ENCODE measurements around the gene CCDC182.

Gene CCDC182

DNA sequence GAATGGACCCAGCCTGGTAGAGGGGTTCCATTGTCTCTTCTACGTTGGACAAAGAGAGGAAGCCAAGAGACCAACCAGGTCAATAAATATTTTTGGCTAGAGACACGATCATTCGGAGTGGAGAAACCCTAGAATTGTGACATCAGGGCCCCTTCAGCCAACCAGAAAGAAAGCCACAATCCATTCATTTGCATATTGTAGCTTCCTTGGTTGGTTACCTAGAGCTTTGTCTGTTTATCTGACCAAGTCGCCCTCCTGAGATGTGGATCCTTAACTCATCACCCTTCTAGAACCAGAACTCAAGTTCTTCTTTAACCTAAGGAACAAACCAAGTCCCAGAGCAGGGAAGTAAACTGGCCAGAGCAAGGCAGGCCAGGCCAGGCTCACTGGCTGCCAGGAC, at the start of gene CCDC182:
TSS of gene CCDC182 (minus strand) at position 58 of the 400 bp plus-strand sequence. CDS start at position 31, 27 bp downstream.
- DNase-seq (ENCODE audit: low spot score): no peak

DNA sequence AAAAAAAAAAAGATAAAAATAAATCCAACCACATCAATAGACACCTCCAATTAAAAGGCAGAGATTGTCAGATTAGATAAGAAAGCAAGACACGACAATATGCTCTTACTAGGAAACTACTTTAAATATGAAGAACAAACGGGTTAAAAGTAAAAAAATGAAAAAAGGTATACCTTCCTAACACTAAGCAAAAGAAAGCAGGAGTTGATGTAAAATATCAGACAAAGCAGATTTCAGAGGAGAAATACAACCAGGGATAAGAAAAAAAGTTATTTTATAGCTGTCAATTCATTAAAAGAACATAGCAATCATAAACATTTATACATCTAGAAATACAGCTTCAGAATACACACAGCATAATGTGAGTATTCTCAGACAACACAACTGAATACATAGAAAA, 49.7 kb upstream of the CCDC182 start:
- DNase-seq (ENCODE audit: low spot score): no peak

DNA sequence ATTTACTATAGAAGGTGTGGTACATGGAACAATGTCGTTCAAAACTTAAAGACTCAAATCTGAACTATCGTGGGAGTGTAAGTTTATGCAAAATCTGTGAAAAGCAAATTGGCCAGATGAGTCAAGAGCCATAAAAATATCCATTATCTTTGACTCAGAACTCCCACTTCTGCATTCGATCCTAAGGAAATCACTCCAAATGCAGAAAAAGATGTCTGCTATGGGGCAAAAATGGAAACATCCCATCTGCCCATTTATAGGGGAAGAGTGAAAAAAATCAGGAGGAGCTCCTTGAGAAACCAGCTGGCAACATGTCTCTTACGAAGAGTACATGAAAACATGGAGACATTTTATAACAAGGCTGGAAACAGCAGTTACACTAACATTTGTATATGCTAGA, 43.6 kb upstream of the CCDC182 start:
- no peak for DNase-seq (ENCODE audit: low spot score)

DNA sequence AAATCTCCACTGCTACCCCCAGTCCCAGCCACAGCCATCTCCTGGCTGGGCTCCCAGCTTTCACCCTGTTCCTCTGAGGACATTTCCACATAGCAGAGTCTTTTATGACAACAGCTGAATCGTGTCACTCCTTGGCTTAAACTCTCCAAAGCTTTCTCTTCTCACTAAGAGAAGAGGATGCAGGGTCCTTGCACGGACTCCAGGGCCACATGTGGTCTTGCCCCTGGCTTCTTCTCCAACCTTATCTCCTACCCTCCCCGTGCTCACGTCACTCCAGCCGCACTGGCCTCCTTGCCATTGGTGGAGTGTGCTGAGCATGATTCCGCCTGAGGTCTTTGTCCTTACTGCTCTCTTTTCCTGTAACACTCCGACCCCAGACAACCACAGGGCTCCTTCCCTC, 39.9 kb upstream of the CCDC182 start:
- DNase-seq (ENCODE audit: low spot score): no peak

DNA sequence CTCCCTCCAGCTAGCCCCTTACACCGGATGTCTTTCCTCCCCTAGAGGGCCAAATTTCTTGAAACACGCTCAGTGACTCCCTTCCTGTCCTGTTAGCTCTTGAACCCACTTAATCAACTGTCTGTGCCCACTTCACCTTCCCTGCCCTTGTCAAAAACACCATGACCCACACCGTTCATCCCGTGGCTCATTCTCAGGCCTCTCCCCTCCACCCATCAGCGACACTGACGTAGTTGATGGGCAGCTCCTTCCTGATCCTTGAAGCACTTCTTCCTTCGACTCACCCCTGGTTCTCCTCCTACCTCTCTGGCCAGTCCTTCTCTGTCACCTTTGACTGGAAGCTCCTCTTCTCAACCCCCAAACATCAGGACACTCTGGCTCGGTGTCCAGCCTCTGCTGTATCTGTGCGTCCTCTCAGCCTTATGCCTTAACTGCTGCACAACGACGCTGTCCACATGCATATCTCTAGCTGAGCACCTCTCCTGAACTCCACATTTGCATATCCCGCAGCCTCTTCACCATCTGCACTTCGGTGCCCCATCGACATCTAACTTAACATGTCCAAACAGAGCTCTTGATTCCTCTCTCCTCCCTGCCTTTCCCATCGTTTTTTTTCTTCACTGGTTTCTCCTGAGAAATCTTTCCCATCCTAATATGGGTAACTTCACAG, 39.3 kb upstream of the CCDC182 start:
- DNase-seq (ENCODE audit: low spot score): no peak

DNA sequence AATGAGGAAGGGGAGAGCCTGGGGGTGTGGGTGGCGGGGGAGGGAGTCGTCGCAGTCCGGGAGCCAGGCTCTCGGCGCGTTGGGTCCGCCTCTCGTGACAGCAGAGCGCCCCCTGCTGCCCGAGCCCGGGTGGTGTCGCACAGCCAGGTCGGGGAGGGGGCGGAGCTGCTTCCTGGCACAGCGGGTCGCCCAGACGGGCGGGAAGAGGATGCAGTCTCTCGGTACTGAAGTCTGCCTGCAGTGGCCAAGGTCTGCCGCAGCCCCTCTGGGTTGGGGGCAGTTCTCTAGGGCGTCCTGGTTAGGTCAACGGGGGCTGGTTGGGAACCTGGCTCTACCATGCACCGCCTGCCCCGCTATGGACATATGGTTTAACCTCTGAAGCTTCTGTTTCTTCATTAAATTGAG, 38.2 kb upstream of the CCDC182 start:
- DNase-seq (ENCODE audit: low spot score): peak; percentile 47

DNA sequence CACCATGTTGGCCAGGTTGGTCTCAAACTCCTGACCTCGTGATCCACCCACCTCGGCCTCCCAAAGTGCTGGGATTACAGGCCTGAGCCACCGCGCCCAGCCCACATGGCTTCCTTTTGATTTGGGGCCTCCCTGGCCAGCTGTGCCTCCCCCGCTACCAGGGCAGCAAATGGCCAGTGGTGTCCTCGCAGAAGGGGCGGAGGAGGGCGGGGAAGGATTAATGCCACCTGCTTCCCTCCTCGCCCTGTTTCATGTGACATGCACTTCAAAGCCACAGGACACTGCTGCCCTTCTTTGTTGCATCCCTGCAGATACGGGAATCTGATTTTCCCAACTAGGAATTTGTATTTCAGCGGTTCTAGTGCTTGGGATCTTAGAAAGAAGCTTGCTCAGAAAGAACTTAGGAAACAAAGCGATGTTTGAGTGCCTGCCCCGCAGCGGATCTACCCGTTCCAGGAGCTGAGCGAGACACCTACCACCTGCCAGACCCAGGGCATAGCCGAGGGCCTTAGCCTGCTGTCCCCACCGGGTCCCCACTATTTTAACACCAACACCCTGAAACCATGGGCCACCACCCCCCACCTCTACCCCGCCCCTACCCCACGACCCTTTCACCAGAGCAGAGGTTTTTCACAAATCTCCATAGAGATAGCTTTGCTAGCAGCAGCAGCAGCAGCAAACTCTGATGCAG, 37.7 kb upstream of the CCDC182 start:
- no peak for DNase-seq (ENCODE audit: low spot score)

DNA sequence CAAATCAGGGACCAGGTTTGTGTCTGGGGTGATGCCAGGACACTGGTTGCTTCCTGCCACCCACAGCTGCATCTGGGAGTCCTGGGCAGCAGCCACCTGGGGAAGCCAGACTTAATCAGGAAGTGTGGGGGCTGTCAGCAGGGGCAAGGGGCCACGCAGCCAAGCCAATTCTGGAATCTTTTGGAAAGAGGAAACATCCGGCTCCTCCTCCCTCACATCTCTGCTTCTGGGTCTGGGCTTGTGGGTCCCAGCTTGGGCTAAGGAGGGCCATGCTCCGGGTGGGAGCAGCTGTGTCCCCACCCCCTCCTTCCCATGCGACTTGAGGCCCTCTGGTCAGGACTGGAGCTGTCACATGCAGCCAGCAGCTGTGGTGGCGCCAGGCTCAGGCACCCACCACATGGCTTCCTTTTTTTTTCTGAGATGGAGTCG, 37.0 kb upstream of the CCDC182 start:
- DNase-seq (ENCODE audit: low spot score): no peak

DNA sequence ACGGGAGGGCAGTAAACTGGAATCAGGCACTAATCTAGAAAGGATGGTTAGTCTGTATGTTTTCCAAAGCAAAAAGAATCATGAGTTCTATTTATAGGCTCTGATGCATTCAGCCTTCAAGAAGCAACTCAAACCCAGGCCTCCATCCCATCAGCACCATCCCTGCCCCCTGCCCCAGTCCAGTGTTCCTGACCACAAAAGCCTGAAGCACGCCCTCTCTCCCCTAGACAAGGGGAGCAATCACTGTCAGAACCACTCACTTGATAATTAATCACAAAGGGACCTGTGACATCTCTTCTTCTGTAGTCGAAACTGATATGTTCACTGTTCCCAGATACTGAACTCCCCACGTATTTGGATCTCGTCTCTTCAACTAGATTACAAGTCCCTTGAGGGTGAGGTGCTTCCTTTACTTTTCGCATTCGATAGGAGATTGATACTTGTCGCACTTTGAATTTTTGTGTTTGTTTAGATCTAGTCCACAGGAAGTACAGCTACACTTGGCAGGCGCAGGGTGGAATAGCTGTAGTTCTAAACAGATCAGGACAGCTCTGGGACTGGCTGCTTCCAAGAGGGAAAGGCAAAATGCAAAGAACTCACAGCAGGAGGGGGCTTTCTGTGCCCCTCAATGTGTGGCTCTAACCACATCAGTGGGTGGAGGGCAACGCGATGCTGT, 36.4 kb upstream of the CCDC182 start:
- DNase-seq (ENCODE audit: low spot score): no peak

DNA sequence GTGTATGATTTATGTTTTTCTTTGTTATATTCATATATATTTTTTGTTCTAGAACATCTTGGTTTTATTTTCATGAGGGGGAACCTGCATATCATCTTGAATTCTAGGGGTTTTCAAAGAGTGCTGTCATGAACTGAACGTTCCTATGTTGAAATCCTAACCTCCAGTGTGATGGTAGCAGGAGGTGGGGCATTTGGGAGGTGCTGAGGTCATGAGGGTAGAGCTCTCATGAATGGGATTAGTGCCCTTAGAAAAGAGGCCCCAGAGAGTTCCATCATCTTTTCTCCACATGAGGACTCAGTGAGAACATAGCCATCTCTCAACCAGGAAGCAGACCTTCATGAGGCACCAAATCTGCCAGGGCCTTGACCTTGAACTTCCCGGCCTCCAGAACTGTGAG, 34.6 kb upstream of the CCDC182 start:
- no peak for DNase-seq (ENCODE audit: low spot score)

DNA sequence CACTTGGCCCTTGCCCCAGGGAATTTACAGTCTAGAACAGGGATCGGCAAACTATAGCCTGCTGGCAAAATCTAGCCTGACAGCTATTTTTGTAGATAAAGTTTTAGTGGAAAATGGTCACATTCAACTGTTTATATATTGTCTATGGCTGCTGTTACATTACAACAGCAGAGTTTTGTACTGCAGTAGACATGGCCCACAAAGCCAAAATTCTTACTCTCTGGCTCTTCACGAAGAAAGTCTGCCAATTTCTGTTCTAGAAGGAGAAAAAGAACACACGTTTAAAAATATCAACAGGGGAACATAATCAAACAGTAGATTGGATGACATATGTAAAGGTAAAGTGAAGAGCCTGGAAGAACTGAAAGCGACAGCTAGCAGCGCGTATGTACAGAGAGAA, 33.2 kb upstream of the CCDC182 start:
- no peak for DNase-seq (ENCODE audit: low spot score)

DNA sequence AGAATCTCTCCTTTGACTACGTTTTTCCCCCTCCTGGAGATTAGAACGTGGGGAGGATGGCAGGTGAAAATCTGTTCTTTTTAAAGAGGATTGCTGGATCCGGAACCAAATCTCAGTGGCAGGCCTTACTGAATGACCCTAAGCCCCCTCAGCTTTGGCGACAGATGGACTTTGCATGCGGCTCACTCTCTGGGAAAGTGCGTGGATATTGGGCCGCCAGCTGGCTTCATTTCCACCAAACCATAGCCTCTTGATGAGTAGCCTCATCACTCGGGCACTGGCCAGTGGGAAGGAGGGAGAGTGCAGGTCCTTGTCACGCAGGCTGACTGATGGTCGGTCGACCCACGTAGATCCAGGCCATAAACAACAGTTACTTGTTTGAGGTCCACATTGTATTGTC, 31.3 kb upstream of the CCDC182 start:
- DNase-seq (ENCODE audit: low spot score): no peak

DNA sequence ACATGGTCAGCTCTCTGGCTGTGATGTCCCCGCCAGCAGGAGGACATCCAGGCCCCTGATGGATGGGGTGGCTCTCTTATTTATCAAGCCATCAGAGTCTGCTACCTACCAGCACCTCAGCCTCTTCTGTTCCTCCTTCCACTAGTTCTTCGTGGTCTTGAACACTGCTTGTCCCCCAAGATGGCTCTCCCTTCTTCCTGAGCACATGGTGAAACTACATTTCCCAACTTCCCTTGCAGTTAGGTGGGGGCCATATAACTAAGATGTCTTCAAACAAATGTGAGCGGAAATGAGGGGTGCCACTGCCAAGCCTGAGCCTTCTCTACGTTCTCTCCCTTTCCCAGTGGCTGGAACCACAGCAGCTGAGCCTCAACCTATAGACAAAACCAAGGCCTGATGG, 29.8 kb upstream of the CCDC182 start:
- DNase-seq (ENCODE audit: low spot score): no peak

DNA sequence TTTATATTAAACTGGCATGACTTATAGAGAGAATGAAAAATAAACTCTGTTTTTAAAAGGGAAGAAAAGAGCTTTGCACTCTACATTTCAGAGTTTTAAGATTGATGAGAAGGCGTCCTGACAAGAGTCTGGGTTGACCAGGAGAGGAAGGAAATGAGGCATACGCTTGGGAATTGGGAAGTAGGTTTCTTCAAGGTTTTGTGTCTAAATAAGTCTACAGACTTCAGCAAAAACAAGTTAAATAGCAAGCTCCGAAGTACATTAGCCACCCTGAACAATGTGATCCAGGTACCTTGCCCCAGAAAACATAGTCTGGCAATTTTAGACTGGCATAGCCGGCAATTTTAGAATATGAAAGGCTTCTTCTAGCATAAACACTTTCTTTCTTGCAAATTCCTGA, 28.5 kb upstream of the CCDC182 start:
- no peak for DNase-seq (ENCODE audit: low spot score)

DNA sequence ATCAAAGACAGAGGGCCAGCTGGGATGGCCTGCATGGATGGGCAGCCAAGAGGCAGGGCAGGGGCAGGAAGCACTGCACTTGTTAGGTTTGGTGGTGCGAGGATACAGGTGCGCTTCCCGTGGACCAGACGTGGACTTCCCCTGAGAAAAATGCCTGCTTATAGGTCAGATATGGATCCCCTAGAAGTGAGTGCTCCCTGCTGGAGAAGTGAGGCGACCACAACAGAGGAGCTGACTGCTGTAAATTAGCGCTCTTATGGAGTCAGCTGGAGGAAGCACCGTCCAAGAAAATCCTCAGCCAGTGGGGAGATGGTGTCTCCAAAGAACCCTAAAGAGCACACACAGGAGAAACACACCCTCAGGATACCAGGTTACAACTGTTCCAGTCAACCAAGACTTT, 27.7 kb upstream of the CCDC182 start:
- DNase-seq (ENCODE audit: low spot score): no peak

DNA sequence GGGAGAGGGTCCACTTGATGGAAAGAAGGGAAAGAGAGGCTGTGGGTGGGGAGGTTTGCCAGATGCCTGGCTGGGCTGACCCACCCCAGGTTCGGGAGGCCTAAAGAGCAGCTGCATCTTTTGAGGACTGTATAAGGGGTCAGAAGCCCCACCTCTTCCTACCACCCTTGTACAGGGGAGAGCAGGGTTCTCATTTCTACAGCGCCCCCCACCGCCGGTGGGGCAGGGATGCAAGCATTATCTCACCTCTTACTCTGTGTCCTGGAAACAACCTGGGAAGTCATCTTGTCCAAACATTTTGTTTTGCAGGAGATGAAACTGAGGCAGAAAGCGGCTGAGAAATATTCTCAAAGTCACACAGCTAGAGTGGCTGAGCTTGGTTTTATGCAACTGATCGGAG, 22.5 kb upstream of the CCDC182 start:
- no peak for DNase-seq (ENCODE audit: low spot score)

DNA sequence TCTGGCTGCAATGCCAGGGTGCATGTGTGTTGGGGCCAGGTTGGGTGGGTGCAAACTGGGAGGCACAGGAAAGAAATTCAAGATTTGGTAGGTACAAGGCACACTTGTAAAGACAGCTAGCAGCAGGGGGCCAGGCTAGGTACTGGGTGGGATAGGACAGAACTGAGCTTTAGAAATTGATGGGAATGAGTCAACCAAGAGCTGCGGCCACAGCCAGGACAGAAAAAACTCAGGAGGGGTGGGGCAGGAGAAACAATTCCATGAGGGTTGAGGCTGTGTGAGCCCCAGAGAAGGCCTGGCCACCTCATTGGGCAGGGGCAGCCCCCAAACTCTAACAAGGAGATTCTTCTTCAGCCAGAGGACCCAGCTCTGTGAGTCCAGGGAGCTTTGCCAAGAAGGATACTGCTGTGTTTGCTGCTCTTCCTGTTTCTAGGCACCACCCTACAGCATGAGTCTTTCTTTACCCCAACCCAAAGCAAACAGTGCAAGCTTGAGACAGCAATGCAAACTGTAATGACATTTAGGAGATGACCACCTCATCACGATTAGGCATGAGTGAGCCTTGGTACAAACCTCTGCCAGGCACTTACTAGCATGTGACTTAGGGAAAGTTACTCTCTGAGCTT, 21.3 kb upstream of the CCDC182 start:
- no peak for DNase-seq (ENCODE audit: low spot score)

DNA sequence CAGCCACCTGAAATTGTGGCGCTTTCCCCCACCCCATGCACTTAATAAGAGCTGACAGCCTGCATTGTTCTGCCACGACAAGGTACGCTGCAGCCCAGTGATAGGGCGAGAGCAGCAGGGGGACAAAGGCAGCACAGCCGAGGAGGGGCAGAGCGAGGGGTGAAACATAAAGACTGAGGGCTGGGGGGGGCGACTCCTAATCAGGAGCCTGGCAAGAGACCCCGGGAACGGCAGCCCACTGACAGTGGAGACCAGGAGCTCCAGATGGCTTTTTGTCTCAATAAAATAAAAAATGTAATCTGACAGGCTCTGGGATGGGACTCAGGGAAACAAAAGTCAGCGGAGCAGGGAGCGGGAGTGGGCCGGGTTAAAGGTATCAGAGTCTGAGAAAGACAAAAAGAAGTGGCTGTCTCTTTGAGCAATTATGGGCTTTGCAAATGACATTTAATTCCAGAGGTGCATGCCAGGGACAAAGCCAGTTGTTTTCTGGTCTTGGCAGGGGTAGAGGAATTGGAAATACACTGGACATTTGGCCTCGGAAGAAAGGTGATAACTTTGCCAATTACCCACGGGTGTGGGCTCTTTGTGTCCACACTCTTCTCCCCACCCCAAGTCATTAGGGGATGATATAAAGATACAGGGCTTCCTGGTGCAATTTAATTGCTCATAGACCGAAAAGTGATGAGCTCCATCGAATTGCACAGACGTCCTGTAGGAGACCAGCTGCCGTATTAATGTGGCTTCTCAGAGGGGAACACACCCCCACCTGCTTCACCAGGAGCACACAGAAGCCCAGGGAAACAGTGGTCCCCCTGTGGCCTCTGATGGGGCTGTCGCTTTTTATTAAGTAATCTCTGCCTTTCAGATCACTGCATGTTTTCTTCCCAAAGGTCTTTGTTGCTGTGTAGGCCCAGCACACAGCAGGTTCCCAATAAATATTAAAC, 17.6 kb upstream of the CCDC182 start:
- no peak for DNase-seq (ENCODE audit: low spot score)

DNA sequence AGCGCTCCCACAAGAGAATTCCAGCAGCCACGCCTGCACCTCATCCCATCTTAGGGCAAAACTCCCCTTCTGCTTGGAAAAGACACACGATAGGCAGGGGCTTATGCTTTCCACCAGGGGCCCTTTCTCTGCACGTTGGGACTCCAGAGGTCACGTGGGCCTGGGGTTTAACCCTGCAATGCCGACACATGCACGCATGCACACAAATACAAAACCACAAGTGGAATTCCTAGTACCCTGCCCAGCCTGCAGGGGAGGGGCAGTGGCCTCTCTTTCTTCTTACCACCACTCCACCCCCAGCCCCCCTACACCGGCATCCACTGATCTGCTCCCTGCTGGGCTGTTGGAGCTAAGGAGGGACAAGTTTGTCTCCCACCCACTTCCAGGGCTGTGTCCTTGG, 16.8 kb upstream of the CCDC182 start:
- no peak for DNase-seq (ENCODE audit: low spot score)

DNA sequence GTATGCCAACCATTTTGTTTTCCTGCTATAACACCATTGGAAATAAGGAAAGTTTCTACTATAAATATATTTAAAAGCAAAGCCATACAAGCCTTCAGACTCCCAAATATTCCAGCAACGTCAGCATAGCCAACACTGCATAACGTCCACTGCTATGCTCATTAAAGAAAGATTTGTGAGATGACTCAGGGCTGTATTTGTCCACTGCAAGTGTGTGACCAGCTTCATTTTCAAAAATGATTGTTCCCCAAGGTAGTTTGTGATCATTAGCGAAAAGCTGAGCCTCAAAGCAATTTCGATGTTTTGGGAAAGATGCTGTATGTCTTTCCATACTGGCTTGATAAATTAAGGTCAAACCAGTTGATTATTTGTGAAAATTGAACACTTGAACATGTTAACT, 14.9 kb upstream of the CCDC182 start:
- DNase-seq (ENCODE audit: low spot score): no peak

DNA sequence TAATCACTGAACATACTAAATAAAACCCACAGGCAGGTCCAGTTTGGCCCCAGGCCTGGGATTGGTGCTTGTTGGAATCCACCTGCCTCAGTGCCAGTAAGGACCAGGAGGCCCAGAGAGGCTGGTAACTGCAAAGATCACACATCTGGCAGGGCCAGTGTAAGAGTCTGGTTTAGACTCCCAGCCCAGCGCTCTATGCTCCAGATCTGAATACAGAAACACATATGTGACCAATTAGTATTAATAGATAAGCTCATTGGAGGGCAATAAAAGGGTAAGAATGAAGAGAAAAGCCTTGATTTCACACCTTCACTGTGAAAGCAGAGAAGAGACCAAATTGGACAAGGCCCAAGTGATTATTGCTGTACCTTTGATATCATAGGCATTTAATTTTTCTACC, 13.6 kb upstream of the CCDC182 start:
- DNase-seq (ENCODE audit: low spot score): no peak

DNA sequence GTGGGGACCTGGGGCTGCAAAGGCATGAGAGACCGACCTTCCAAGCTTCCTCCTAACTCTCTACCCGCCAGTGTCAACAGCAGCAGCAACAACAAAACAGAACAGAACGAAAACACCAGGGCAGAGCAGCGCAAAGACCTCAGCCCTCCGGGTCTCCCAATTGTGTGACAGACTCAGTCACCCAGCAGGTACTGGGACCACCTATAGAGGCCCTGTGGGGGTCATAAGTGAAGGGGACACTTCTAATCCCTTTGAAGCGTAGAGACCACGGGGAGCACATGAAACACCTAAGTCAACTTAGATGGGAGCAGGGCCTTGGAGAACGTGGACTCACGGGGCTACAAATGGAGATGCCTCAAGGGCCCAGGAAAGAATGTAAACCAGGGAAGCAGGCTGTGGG, 12.6 kb upstream of the CCDC182 start:
- no peak for DNase-seq (ENCODE audit: low spot score)

Measured in LoVo (cell line).